GM12874 (cell line): ENCODE results near the gene ALG5.

ENCODE experiments used
- CTCF ChIP-seq: IDR thresholded peaks from 2 replicates; pipeline ENCODE4 v1.5.1; 2011; ENCODE audit warnings: low read depth, mild to moderate bottlenecking, control low read depth, low read length, moderate library complexity; ENCODE audit not compliant: insufficient read depth

The ALG5 gene

GRCh38 chr13:36915106-36915505, 84.0 kb downstream of the ALG5 start:
- no peak for TF ChIP-seq CTCF

- no peak for TF ChIP-seq CTCF
These were observed 84.5 kb downstream of the ALG5 start for GRCh38 chr13:36914648-36915047.

GRCh38 chr13:36913463-36913862, 85.7 kb downstream of the ALG5 start:
- TF ChIP-seq CTCF: no peak

- TF ChIP-seq CTCF: no peak
These were observed 86.2 kb downstream of the ALG5 start for GRCh38 chr13:36912973-36913372.

- TF ChIP-seq CTCF: no peak
These were observed 86.8 kb downstream of the ALG5 start for GRCh38 chr13:36912369-36912768.

- TF ChIP-seq CTCF: no peak
These were observed 88.6 kb downstream of the ALG5 start for GRCh38 chr13:36910545-36910944.

GRCh38 chr13:36907821-36908220, 91.3 kb downstream of the ALG5 start:
- TF ChIP-seq CTCF: no peak

- no peak for TF ChIP-seq CTCF
These were observed 91.9 kb downstream of the ALG5 start for GRCh38 chr13:36907266-36907665.
